Activated T-cell treated with anti-CD3 and anti-CD28 coated beads, Interleukin-2, amount 50 U/mL, for 24 hours (primary cell): ENCODE results near the gene DOK6.
A peak's percentile ranks its signal among the peaks of the same experiment; 100 is the strongest.
"Not testable (repeated sequence)": the region's sequence is repeated elsewhere in the genome, so short reads cannot be mapped to it uniquely, and the experiment has no call there.

Source experiments
- DNase-seq: peaks from one replicate; pipeline ENCODE4 v3.0.0-alpha.2; 2020
- H3K27ac Mint-ChIP-seq: 2 replicates; pipeline ENCODE4 v1.8.0; 2020; ENCODE audit warnings: mild to moderate bottlenecking, mixed read lengths
- H3K27me3 Mint-ChIP-seq: 2 replicates; pipeline ENCODE4 v1.8.0; 2020; ENCODE audit warnings: mixed read lengths
- H3K36me3 Mint-ChIP-seq: 2 replicates; pipeline ENCODE4 v1.8.0; 2020; ENCODE audit warnings: low read depth, mixed read lengths
- H3K4me1 Mint-ChIP-seq: 2 replicates; pipeline ENCODE4 v1.8.0; 2020; ENCODE audit warnings: low read depth, mixed read lengths
- H3K4me3 Mint-ChIP-seq: 2 replicates; pipeline ENCODE4 v1.8.0; 2020; ENCODE audit warnings: mild to moderate bottlenecking, moderate library complexity, mixed read lengths
- H3K9me3 Mint-ChIP-seq: 2 replicates; pipeline ENCODE4 v1.8.0; 2020; ENCODE audit warnings: mixed read lengths

DOK6 gene

DNA sequence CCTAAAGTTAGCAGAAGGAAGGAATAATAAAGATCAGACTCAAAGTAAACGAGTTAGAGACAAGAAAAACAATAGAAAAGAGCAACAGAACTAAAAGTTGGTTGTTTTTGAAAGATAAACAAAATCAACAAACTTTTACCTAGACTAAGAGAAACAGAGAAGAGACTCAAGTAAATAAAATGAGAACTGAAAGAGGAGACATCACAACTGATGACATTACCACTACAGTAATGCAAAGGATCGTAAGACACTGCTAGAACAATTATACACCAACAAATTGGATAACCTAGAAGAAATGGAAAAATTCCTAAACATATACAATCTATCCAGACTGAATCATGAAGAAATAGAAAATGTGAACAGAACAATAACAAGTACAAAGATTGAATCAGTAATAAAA lies 407.7 kb downstream of the DOK6 start:
- Mint-ChIP-seq H3K27ac (no peak overlapping the region), H3K36me3 (peaks cover 42% of the 10 kb centered on the region), H3K27me3 (no peaks in the 10 kb centered on the region), H3K9me3 (peaks cover 6% of the 10 kb centered on the region), H3K4me1 (peaks cover 3% of the 10 kb centered on the region), H3K4me3 (no peak overlapping the region)
- DNase-seq: no peak

DNA sequence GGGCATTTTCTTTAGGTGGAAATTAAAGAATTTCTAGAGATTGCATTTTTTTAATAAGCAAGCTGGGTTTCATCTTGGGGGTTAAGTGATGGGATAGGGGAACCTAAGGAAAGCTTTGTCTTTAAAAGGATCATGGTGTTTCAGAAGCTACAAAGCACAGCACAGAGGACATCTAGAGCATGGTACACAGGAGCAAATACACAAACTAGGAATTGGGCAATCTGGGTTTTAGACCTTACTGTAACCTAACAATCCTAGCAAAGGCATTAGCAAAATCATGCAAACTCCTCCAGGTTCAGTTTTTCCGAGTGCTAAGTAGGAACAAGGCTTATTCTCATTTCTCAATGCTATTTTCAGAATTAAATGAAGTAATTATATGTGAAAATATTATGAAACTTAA lies 412.9 kb downstream of the DOK6 start:
- no peak for DNase-seq
- Mint-ChIP-seq H3K27me3 (no peaks in the 10 kb centered on the region), H3K9me3 (peaks cover 6% of the 10 kb centered on the region), H3K36me3 (peaks cover 61% of the 10 kb centered on the region), H3K27ac (no peak overlapping the region), H3K4me3 (no peak overlapping the region), H3K4me1 (peaks cover 3% of the 10 kb centered on the region)

DNA sequence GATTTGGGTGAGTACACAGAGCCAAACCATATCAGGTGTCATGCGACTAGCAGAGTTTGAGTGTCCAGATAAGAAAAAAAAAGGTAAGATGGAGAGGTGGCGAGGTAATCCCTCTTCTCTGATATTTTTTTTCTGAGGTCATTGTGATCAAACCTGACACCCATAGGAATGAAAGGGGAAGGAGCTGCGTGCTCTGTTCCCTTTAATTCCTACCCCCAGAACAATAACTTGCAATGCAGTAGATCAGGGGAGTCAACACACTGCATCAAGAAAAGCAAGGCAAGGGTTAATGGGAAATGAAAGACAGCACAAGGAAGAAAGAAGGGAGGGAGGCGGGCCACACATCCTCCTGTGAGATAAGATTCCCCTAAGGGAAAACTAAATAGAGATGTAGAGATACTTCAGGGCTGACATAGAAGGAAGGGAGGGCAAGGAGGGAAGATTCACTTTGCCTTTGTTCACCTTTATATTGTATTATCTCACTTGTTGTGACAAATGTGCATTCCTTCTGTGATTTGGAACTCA lies 414.2 kb downstream of the DOK6 start:
- peaks cover 5% of the 10 kb centered on the region for H3K9me3 Mint-ChIP-seq
- no peak overlapping the region for H3K27ac Mint-ChIP-seq
- peaks cover 67% of the 10 kb centered on the region for H3K36me3 Mint-ChIP-seq
- no peaks in the 10 kb centered on the region for H3K27me3 Mint-ChIP-seq
- DNase-seq: no peak
- H3K4me1 Mint-ChIP-seq: peaks cover 3% of the 10 kb centered on the region
- no peak overlapping the region for H3K4me3 Mint-ChIP-seq

DNA sequence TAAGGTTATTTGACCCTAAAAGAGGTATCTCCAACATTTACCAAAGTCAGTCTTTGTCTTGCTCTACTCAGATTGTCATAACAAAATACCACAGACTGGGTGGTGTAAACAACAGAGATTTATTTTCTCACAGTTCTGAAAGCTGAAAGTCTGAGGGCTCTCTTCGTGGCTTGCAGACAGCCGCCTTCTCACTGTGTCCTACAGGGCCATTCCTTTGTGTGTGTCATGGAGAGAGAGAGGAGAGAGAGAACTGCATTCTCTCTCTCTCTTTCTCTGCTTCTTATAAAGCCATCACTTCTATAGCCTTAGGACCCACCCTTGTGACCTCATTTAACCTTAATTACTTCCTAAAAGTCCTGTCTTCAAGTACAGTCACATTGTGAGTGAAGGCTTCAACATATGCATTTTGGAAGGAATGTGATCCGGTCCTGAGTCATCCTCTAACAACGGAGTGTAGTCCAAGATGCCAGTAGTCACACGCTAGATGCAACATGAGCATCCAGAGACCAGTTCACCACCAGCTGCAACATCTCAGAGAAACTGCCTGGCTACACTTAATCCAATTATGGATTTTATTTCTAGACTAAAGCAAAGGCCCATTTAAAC lies 416.8 kb downstream of the DOK6 start:
- peaks cover 4% of the 10 kb centered on the region for H3K9me3 Mint-ChIP-seq
- H3K27me3 Mint-ChIP-seq: no peaks in the 10 kb centered on the region
- peaks cover 73% of the 10 kb centered on the region for H3K36me3 Mint-ChIP-seq
- no peak overlapping the region for H3K4me3 Mint-ChIP-seq
- no peak for DNase-seq
- no peaks in the 10 kb centered on the region for H3K4me1 Mint-ChIP-seq
- H3K27ac Mint-ChIP-seq: peak overlapping the region; percentile 37

DNA sequence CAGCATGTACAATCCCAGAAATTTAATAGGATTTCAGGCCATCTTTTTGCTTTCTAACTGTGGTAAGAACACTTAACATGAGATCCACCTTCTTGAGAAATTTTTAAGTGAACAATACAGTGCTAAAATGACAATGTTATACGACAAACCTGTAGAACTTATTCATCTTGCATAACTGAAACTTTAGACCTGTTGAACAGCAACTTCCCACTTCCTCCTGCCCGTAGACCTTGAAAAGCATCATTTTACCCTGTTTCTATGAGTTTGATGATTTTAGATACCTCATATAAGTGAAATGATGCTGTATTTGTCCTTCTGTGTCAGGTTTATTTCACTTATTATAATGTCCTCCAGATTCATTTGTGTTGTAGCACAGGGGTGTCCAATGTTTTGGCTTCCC lies 418.8 kb downstream of the DOK6 start:
- H3K36me3 Mint-ChIP-seq: peaks cover 70% of the 10 kb centered on the region
- H3K27me3 Mint-ChIP-seq: no peaks in the 10 kb centered on the region
- no peaks in the 10 kb centered on the region for H3K4me1 Mint-ChIP-seq
- peaks cover 4% of the 10 kb centered on the region for H3K9me3 Mint-ChIP-seq
- DNase-seq: no peak
- H3K4me3 Mint-ChIP-seq: no peak overlapping the region
- no peak overlapping the region for H3K27ac Mint-ChIP-seq

DNA sequence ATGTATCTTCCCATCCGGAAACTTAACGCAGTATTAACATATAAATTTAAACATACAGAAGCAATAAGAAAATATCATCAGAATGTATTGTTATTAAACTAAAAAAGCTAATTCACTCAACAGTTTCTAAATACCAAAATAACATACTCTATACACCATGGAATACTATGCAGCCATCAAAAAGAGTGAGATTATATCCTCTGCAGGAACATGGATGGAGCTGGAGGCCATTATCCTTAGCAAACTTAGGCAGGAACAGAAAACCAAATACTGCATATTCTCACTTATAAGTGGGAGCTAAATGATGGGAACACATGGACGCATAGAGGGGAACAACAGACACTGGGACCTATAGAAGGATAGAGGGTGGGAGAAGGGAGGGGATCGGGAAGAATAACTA lies 419.9 kb downstream of the DOK6 start:
- H3K27ac Mint-ChIP-seq: no peak overlapping the region
- no peaks in the 10 kb centered on the region for H3K27me3 Mint-ChIP-seq
- no peak overlapping the region for H3K4me3 Mint-ChIP-seq
- H3K36me3 Mint-ChIP-seq: peaks cover 68% of the 10 kb centered on the region
- DNase-seq: no peak
- peaks cover 4% of the 10 kb centered on the region for H3K9me3 Mint-ChIP-seq
- no peaks in the 10 kb centered on the region for H3K4me1 Mint-ChIP-seq

DNA sequence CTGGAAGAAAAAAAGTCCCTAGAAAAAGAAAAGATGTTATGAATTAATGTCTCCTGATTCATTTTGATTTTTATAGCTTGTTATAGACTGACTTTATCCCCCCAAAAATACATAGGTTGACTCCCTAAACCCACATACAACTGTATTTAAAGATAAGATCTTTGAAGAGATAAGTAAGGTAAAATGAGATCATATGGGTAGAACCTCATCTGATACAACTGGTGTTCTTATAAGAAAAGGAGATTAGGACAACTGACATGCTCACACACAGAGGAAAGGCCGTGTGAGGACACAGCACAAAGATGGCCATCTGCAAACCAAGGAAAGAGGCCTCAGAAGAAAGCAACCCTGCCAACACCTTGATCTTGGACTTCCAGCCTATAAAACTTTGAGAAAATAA lies 429.5 kb downstream of the DOK6 start:
- no peaks in the 10 kb centered on the region for H3K4me1 Mint-ChIP-seq
- H3K36me3 Mint-ChIP-seq: peaks cover 62% of the 10 kb centered on the region
- no peak overlapping the region for H3K4me3 Mint-ChIP-seq
- no peak for DNase-seq
- no peaks in the 10 kb centered on the region for H3K9me3 Mint-ChIP-seq
- H3K27ac Mint-ChIP-seq: no peak overlapping the region
- no peaks in the 10 kb centered on the region for H3K27me3 Mint-ChIP-seq

DNA sequence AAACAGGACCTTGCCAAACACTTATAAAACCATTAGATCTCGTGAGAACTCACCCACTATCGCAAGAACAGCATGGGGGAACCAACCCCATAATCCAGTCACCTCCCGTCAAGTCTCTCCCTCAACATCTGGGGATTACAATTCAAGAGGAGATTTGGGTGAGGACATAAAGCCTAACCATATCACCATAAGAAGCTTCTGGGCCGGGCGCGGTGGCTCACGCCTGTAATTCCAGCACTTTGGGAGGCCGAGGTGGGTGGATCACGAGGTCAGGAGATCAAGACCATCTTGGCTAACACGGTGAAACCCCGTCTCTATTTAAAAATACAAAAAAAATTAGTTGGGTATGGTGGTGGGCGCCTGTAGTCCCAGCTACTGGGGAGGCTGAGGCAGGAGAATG lies 434.3 kb downstream of the DOK6 start:
- H3K36me3 Mint-ChIP-seq: peaks cover 71% of the 10 kb centered on the region
- not testable (repeated sequence) for H3K4me3 Mint-ChIP-seq, H3K27ac Mint-ChIP-seq

DNA sequence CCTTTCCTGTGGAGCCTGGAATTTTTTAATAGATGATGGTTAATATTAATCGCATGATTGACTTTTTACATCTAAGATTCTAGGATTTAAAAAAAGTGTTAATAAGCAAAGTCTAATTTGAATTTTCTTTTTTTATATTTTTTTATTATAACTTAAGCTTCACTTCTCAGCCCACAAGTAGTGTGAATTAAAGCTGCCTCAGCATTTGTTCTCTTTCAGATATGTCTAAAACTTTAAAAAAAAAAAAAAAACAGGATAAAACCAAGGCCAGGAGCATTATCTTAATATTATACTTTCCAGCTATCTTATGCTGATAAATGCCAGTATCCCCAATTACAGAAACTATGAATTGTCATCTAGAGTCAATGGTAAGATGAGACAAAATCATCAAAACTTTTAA lies 437.3 kb downstream of the DOK6 start:
- Mint-ChIP-seq H3K4me3 (no peak overlapping the region), H3K4me1 (no peaks in the 10 kb centered on the region), H3K27ac (no peak overlapping the region), H3K36me3 (peaks cover 54% of the 10 kb centered on the region), H3K27me3 (no peaks in the 10 kb centered on the region), H3K9me3 (no peaks in the 10 kb centered on the region)
- DNase-seq: no peak

More for the DNA sequence above, 434.3 kb downstream of the DOK6 start:
- not testable (repeated sequence) for H3K27me3 Mint-ChIP-seq, H3K4me1 Mint-ChIP-seq, DNase-seq, H3K9me3 Mint-ChIP-seq

DNA sequence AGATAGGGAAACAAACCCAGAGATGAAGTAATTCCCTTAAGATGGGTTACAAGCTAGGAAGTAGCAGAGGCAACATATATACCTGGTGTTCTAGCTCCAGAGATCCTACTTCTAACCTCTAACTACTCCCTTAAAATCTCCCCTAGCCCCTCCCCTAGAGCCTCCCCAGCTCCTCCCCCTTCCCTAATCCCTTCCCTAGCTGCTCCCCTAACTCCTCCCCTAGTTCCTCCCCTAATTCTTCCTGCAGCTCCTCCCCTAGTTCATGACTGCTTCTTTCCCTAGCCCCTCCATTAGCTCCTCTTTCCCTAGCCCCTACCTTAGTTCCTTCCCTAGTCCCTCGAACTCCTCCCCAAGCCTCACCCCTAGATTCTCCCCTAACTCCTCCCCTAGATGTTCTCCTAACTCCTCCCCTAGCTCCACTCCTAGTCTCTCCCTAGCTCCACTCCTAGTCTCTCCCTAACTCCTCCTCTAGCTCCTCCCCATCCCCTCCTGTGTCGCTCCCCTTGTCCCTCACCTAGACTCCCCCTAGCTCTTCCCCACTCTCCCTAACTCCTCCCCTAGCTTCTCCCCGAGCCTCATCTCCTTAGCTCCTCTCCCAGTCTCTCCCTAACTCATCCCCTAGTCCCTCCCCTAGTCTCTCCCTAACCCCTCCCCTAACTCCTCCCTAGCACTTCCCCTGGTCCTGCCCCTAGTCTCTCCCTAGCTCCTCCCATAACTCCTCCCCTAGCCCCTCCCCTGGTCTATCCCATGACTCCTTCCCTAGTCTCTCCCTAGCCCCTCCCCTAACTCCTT lies 438.1 kb downstream of the DOK6 start:
- no peak for DNase-seq
- no peak overlapping the region for H3K4me3 Mint-ChIP-seq
- no peaks in the 10 kb centered on the region for H3K9me3 Mint-ChIP-seq
- peaks cover 49% of the 10 kb centered on the region for H3K36me3 Mint-ChIP-seq
- H3K27ac Mint-ChIP-seq: no peak overlapping the region
- H3K4me1 Mint-ChIP-seq: no peaks in the 10 kb centered on the region
- H3K27me3 Mint-ChIP-seq: no peaks in the 10 kb centered on the region

DNA sequence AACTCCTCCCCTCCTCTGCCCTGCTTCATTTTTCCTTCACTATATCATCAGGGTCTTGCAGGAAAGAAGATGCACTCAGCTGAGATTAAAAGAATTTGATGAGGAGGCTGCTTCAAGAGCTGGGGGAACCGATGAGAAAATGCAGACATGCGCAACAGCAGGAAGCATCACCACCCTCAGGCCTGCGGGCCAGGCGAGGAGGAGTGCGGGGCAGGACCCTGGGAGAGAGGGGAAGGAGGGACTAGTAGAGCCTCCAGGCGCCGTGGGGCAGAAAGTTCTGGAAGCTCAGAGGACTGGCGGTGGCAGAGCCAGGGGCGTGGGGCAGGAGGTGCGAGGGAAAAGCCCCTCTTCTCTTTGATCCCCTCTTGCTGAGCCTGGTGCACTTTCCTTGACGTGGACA lies 438.8 kb downstream of the DOK6 start:
- H3K27ac Mint-ChIP-seq: no peak overlapping the region

DNA sequence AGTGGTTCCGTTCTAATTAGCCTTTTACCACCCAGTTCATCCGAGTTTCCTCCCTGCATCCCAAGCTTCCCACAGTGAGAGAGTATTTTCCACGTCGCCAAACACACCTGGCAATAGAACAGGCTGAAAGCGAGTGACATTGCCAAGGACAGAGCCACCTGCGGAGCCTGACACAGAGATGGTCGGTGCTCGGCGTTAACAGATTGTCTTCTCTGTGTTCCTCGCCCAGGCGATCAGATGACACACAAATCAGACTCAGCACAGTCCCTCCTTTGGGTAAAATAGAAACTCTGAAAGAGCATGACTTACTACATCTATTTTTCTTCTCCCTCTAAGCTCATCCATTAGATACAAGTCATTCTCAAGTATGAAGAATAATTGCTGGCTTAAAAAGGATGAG lies 439.3 kb downstream of the DOK6 start:
- Mint-ChIP-seq H3K27ac (no peak overlapping the region), H3K27me3 (no peaks in the 10 kb centered on the region), H3K9me3 (no peaks in the 10 kb centered on the region), H3K4me1 (no peaks in the 10 kb centered on the region), H3K4me3 (no peak overlapping the region), H3K36me3 (peaks cover 43% of the 10 kb centered on the region)
- DNase-seq: no peak

More for the DNA sequence above, 438.8 kb downstream of the DOK6 start:
- H3K4me3 Mint-ChIP-seq: no peak overlapping the region
- H3K36me3 Mint-ChIP-seq: peaks cover 47% of the 10 kb centered on the region
- no peaks in the 10 kb centered on the region for H3K27me3 Mint-ChIP-seq
- H3K4me1 Mint-ChIP-seq: no peaks in the 10 kb centered on the region
- DNase-seq: no peak
- H3K9me3 Mint-ChIP-seq: no peaks in the 10 kb centered on the region

DNA sequence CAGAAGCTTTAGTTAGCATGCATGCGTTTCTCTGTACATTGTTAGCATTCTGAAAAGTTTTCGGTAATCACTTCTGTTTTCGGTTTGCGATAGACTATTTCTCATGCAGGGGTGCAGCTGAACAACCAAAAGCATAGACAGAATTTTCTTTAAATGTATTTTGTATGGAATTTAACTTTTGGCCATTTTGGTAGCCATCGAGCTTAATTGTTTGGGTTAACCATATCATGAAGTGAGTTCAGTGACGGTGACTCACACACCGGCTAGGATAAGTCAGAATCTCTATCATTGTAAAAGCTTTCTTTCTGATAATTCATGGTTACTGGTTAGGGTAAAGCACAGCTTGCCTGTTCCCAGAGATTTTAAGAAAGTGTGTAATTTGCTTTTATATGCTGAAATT lies 439.8 kb downstream of the DOK6 start:
- Mint-ChIP-seq H3K27ac (no peak overlapping the region), H3K4me1 (no peaks in the 10 kb centered on the region), H3K4me3 (no peak overlapping the region), H3K27me3 (no peaks in the 10 kb centered on the region), H3K36me3 (peaks cover 41% of the 10 kb centered on the region), H3K9me3 (no peaks in the 10 kb centered on the region)
- no peak for DNase-seq

DNA sequence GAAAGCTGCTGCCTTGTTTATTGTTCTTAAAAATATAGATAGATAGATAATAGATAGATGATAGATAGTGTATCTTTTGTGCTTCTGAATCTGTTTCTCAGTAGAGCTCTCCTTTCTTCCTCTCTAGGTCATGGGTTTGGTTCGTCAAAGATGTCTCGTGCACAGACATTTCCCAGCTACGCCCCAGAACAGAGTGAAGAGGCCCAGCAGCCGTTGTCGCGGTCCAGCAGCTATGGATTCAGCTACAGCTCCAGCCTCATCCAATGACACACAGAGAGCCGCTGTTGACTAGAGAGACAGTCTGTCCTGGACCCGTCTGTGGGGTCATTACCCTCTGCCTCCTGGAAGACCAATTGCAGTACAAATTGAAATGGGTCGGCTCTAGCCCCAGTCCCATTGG lies 440.4 kb downstream of the DOK6 start:
- Mint-ChIP-seq H3K4me1 (no peaks in the 10 kb centered on the region), H3K4me3 (no peak overlapping the region), H3K27me3 (no peaks in the 10 kb centered on the region), H3K9me3 (no peaks in the 10 kb centered on the region), H3K27ac (no peak overlapping the region), H3K36me3 (peaks cover 34% of the 10 kb centered on the region)
- DNase-seq: no peak

DNA sequence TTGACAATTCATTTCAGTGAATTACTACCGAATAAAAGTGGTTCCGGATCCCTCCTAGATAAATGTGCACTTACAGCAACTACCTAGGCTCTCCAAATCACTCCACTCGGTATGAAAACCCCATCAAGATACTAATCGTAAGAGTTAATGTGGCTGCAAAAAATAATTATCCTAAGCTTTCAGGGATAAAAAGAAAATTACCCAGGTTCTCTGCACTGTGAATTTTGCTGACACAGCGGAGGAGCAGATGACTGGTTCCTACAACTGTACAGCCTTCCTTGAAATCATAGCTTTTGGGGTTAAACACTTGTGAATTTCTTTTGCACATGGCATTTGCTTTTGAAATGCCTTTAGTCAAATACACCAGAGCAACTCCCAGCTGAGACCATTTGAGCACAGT lies 442.3 kb downstream of the DOK6 start:
- Mint-ChIP-seq H3K36me3 (peaks cover 19% of the 10 kb centered on the region), H3K4me3 (no peak overlapping the region), H3K9me3 (no peaks in the 10 kb centered on the region), H3K4me1 (no peaks in the 10 kb centered on the region), H3K27ac (no peak overlapping the region), H3K27me3 (no peaks in the 10 kb centered on the region)
- DNase-seq: no peak
